Cardiac muscle cell (in vitro differentiated cells and primary cell): Measurements from ENCODE around the gene EDC3. TPM values are rescaled to one million over a fixed set of nuclear protein-coding genes. Genes with fewer than 3 reads are reported as not detected.
A peak's percentile ranks its signal among the peaks of the same experiment; 100 is the strongest.

Experiments used
- DNase-seq, 2 donors: peaks; one replicate each; pipeline versions ENCODE4 v3.0.0 to v3.0.0-alpha.2; 2010 to 2017; ENCODE audit warnings: low read depth in 1 of 2, low spot score in 1 of 2
- H3K27ac ChIP-seq: fragments of 200-600 bp; sonication (generic); 2 replicates; pipeline ENCODE4 v1.5.1; 2016
- H3K27me3 ChIP-seq: fragments of 200-600 bp; sonication (generic); 2 replicates; pipeline ENCODE4 v1.6.0; 2016; ENCODE audit warnings: control low read depth
- H3K36me3 ChIP-seq: fragments of 200-600 bp; sonication (generic); 2 replicates; pipeline ENCODE4 v1.5.1; 2016; ENCODE audit warnings: control low read depth
- H3K4me1 ChIP-seq: fragments of 200-600 bp; sonication (generic); 2 replicates; pipeline ENCODE4 v1.8.1; 2017; ENCODE audit warnings: low read depth, mild to moderate bottlenecking, mixed run types
- H3K4me3 ChIP-seq: fragments of 200-600 bp; sonication (generic); 2 replicates; pipeline ENCODE4 v1.5.1; 2016; ENCODE audit warnings: mild to moderate bottlenecking
- H3K9me3 ChIP-seq: fragments of 200-600 bp; sonication (generic); 2 replicates; pipeline ENCODE4 v1.5.1; 2017; ENCODE audit warnings: low read depth, mild to moderate bottlenecking, control low read depth
- polyA plus RNA-seq: library from polyadenylated mRNA; unstranded; fragments of >200 nt; fragmentation: Nextera tagmentation; extraction: Ambion mirVana; gene quantifications from 2 replicates; pipeline ENCODE4 v1.2.1, GENCODE V29; 2016
- total RNA-seq: library from RNA; depleted of rRNA; stranded (reverse); fragments of >200 nt; gene quantifications from 2 replicates; pipeline ENCODE4 v1.2.3, GENCODE V29; 2016
- TF ChIP-seq, protein P1 (sequence below): IDR thresholded peaks from 2 replicates; pipeline ENCODE4 v1.5.1; 2012; ENCODE audit warnings: low read depth, mild to moderate bottlenecking, low read length

The EDC3 gene
- total and polyA plus RNA-seq, 2 experiments from 2014 or later: 17.6 to 25.2 TPM

DNA sequence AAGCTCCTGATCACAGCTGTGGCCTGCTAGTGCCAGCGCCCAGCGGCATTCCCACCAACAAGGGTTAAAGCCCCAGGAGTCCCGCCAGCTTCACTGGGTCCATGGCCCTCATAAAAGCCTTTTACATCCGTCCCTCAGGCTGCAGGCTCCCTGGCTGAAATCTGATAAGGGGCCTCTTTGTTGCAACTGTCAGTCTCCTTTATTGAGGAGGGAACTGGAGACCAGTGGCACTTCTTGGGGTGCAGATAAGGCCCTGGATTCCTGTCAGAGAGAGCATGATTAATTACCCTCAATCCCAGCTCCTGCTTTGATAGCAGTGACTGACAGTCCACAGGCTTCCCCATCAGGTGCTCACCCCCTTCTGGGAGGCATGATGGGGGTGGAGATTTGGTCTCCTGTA lies 111.0 kb downstream of the EDC3 start:
- DNase-seq: peak in 1 of 2 donors; percentile 67
- Histone ChIP-seq H3K27me3 (no peaks in the 10 kb centered on the region), H3K27ac (peak overlapping the region; percentile 77), H3K36me3 (peaks cover 9% of the 10 kb centered on the region), H3K4me3 (no peak overlapping the region), H3K9me3 (no peaks in the 10 kb centered on the region), H3K4me1 (peaks cover 65% of the 10 kb centered on the region)
- TF ChIP-seq, protein P1, sequence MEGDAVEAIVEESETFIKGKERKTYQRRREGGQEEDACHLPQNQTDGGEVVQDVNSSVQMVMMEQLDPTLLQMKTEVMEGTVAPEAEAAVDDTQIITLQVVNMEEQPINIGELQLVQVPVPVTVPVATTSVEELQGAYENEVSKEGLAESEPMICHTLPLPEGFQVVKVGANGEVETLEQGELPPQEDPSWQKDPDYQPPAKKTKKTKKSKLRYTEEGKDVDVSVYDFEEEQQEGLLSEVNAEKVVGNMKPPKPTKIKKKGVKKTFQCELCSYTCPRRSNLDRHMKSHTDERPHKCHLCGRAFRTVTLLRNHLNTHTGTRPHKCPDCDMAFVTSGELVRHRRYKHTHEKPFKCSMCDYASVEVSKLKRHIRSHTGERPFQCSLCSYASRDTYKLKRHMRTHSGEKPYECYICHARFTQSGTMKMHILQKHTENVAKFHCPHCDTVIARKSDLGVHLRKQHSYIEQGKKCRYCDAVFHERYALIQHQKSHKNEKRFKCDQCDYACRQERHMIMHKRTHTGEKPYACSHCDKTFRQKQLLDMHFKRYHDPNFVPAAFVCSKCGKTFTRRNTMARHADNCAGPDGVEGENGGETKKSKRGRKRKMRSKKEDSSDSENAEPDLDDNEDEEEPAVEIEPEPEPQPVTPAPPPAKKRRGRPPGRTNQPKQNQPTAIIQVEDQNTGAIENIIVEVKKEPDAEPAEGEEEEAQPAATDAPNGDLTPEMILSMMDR: no peak

DNA sequence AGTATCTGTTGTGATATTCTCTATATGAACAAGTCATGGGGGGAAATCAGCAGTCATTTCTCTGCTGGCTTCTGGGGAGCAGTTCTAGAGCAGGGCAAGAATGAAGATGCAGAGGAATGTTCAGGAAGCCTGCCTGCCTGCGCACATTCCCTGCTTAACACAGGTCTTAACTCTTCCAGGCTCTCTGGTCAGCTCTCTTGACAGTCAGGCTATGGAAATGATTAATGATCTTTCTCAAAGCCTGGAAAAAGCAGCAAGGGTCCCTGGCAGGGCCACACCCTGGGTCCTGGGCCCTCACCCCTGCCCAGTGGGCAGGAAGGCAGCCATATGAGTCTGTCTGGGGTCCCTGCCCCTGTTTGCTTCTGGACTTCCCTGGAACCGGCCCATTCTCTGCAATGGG lies 111.6 kb downstream of the EDC3 start:
- H3K27ac ChIP-seq: peak overlapping the region; percentile 77
- no peaks in the 10 kb centered on the region for H3K27me3 ChIP-seq
- H3K4me1 ChIP-seq: peaks cover 64% of the 10 kb centered on the region
- no peak overlapping the region for H3K4me3 ChIP-seq
- TF ChIP-seq, protein P1: no peak
- H3K36me3 ChIP-seq: peaks cover 9% of the 10 kb centered on the region
- no peaks in the 10 kb centered on the region for H3K9me3 ChIP-seq
- peak in 1 of 2 donors; percentile 54 for DNase-seq

Other genes with a start within 250 kb of the EDC3 start
- gene UBL7, start 234.9 kb downstream of the EDC3 start, total RNA-seq: 74.3 and 88.4 TPM in 2 replicates
- gene UBL7, start 234.9 kb downstream of the EDC3 start, polyA plus RNA-seq: 130 and 135 TPM in 2 replicates
- 60.7 and 69.8 TPM in 2 replicates for gene ARID3B, start 154.8 kb downstream of the EDC3 start, total RNA-seq
- 70.5 and 72.6 TPM in 2 replicates for gene ARID3B, start 154.8 kb downstream of the EDC3 start, polyA plus RNA-seq
- gene CLK3, start 80.2 kb downstream of the EDC3 start, total RNA-seq: 193 and 319 TPM in 2 replicates
- 100 and 125 TPM in 2 replicates for gene CLK3, start 80.2 kb downstream of the EDC3 start, polyA plus RNA-seq
- gene CYP1A1, start 29.5 kb upstream of the EDC3 start, total RNA-seq: 0.28 and 0.45 TPM in 2 replicates
- 0.56 TPM in 1 of 2 replicates, not detected in the other for gene CYP1A1, start 29.5 kb upstream of the EDC3 start, polyA plus RNA-seq
- not detected in 2 replicates for gene CYP1A2, start 52.8 kb upstream of the EDC3 start, total RNA-seq
- gene CYP1A2, start 52.8 kb upstream of the EDC3 start, polyA plus RNA-seq: not detected in 2 replicates
- 42.4 and 43.1 TPM in 2 replicates for gene CSK, start 86.1 kb upstream of the EDC3 start, total RNA-seq
- gene CSK, start 86.1 kb upstream of the EDC3 start, polyA plus RNA-seq: 26.2 and 30.3 TPM in 2 replicates
- not detected in 2 replicates for gene LMAN1L, start 116.8 kb upstream of the EDC3 start, total RNA-seq
- gene LMAN1L, start 116.8 kb upstream of the EDC3 start, polyA plus RNA-seq: not detected in 2 replicates
- gene CPLX3, start 130.6 kb upstream of the EDC3 start, total RNA-seq: not detected in 2 replicates
- not detected in 2 replicates for gene CPLX3, start 130.6 kb upstream of the EDC3 start, polyA plus RNA-seq
- 39.5 and 52.4 TPM in 2 replicates for gene ULK3, start 147.1 kb upstream of the EDC3 start, total RNA-seq
- 40.0 and 54.6 TPM in 2 replicates for gene ULK3, start 147.1 kb upstream of the EDC3 start, polyA plus RNA-seq
- 52.3 and 55.1 TPM in 2 replicates for gene SCAMP2, start 177.3 kb upstream of the EDC3 start, total RNA-seq
- 89.0 and 115 TPM in 2 replicates for gene SCAMP2, start 177.3 kb upstream of the EDC3 start, polyA plus RNA-seq
- 170 and 285 TPM in 2 replicates for gene MPI, start 194.0 kb upstream of the EDC3 start, total RNA-seq
- 106 and 173 TPM in 2 replicates for gene MPI, start 194.0 kb upstream of the EDC3 start, polyA plus RNA-seq
- 109 and 168 TPM in 2 replicates for gene FAM219B, start 210.8 kb upstream of the EDC3 start, total RNA-seq
- 107 and 157 TPM in 2 replicates for gene FAM219B, start 210.8 kb upstream of the EDC3 start, polyA plus RNA-seq
- 285 and 435 TPM in 2 replicates for gene COX5A, start 242.0 kb upstream of the EDC3 start, total RNA-seq
- gene COX5A, start 242.0 kb upstream of the EDC3 start, polyA plus RNA-seq: 1,301 and 1,489 TPM in 2 replicates